HepG2 (cell line): Measurements from ENCODE around the gene PGS1. TPM values are rescaled to one million over a fixed set of nuclear protein-coding genes. Genes with fewer than 3 reads are reported as not detected.

Source experiments
- HES4 ChIP-seq: sonication (generic); formaldehyde crosslinking; IDR thresholded peaks from 2 replicates; pipeline ENCODE4 v1.9.0; 2021; ENCODE audit warnings: mild to moderate bottlenecking, missing genetic modification reagents, borderline replicate concordance
- NBN ChIP-seq: fragments of 450-650 bp; conservative IDR thresholded peaks from 2 replicates; pipeline ENCODE4 v1.6.1; 2017
- NONO ChIP-seq, 2 experiments: fragments of 450-650 bp in 1 of 2; sonication (generic) in 1 of 2; formaldehyde crosslinking in 1 of 2; IDR thresholded peaks in 1 of 2; conservative IDR thresholded peaks in 1 of 2; 2 replicates each; pipeline versions ENCODE4 v1.6.1 to v1.8.0; 2017 to 2022; ENCODE audit warnings: mild to moderate bottlenecking in 1 of 2, missing genetic modification reagents in 1 of 2, moderate library complexity in 1 of 2
- NPAS2 ChIP-seq: sonication (generic); formaldehyde crosslinking; IDR thresholded peaks from 2 replicates; pipeline ENCODE4 v1.8.0; 2022; ENCODE audit warnings: mild to moderate bottlenecking, missing genetic modification reagents, borderline replicate concordance
- NR3C1 ChIP-seq: sonication (generic); formaldehyde crosslinking; IDR thresholded peaks from 2 replicates; pipeline ENCODE4 v1.4.0; 2020; ENCODE audit warnings: missing genetic modification reagents
- PAXIP1 ChIP-seq: sonication (generic); formaldehyde crosslinking; conservative IDR thresholded peaks from 2 replicates; pipeline ENCODE4 v1.4.0; 2020; ENCODE audit warnings: mild to moderate bottlenecking, missing genetic modification reagents, moderate library complexity
- PITX1 ChIP-seq: sonication (generic); formaldehyde crosslinking; IDR thresholded peaks from 2 replicates; pipeline ENCODE4 v1.5.1; 2020; ENCODE audit warnings: mild to moderate bottlenecking, missing genetic modification reagents
- SRY ChIP-seq: sonication (generic); formaldehyde crosslinking; IDR thresholded peaks from 2 replicates; pipeline ENCODE4 v1.8.0; 2022; ENCODE audit warnings: mild to moderate bottlenecking, missing genetic modification reagents
- TAF1 ChIP-seq: sonication (generic); formaldehyde crosslinking; IDR thresholded peaks from 2 replicates; pipeline ENCODE4 v1.4.0; 2020; ENCODE audit warnings: missing genetic modification reagents
- XRCC5 ChIP-seq: fragments of 200-400 bp; formaldehyde crosslinking; optimal IDR thresholded peaks from 2 replicates; pipeline ENCODE3; 2017; ENCODE audit warnings: mild to moderate bottlenecking, low read length
- ZBTB1 ChIP-seq: sonication (generic); formaldehyde crosslinking; IDR thresholded peaks from 2 replicates; pipeline ENCODE4 v1.4.0; 2020; ENCODE audit warnings: missing genetic modification reagents, borderline replicate concordance
- ZFP41 ChIP-seq: sonication (generic); formaldehyde crosslinking; IDR thresholded peaks from 2 replicates; pipeline ENCODE4 v1.4.0; 2020; ENCODE audit warnings: mild to moderate bottlenecking, missing genetic modification reagents, borderline replicate concordance
- ZFP82 ChIP-seq: sonication (generic); formaldehyde crosslinking; IDR thresholded peaks from 2 replicates; pipeline ENCODE4 v1.5.1; 2020; ENCODE audit warnings: mild to moderate bottlenecking, missing genetic modification reagents, borderline replicate concordance
- ZFP91 ChIP-seq: sonication (generic); formaldehyde crosslinking; IDR thresholded peaks from 2 replicates; pipeline ENCODE4 v1.9.0; 2022; ENCODE audit warnings: missing genetic modification reagents, mild to moderate bottlenecking, borderline replicate concordance
- ZNF121 ChIP-seq: sonication (generic); formaldehyde crosslinking; IDR thresholded peaks from 2 replicates; pipeline ENCODE4 v1.5.0; 2020; ENCODE audit warnings: mild to moderate bottlenecking, missing genetic modification reagents
- ZNF354B ChIP-seq: sonication (generic); formaldehyde crosslinking; IDR thresholded peaks from 2 replicates; pipeline ENCODE4 v1.8.0; 2022; ENCODE audit warnings: mild to moderate bottlenecking, missing genetic modification reagents
- ZNF724P ChIP-seq: sonication (generic); formaldehyde crosslinking; IDR thresholded peaks from 2 replicates; pipeline ENCODE4 v1.8.0; 2022; ENCODE audit warnings: missing genetic modification reagents, borderline replicate concordance
- ZSCAN22 ChIP-seq: sonication (generic); formaldehyde crosslinking; IDR thresholded peaks from 2 replicates; pipeline ENCODE4 v1.4.0; 2020; ENCODE audit warnings: mild to moderate bottlenecking, missing genetic modification reagents
- polyA plus RNA-seq, 8 experiments: library from polyadenylated mRNA; depleted of rRNA in 3 of 8; stranded (reverse) in 7 of 8; unstranded in 1 of 8; fragments of >200 nt; fragmentation: Illumina TruSeq in 4 of 8; extraction: Trizol in 4 of 8; gene quantifications; 2 replicates each; pipeline versions ENCODE4 v1.2.1 to v1.2.3, GENCODE V29; 2011 to 2016; ENCODE audit warnings: low read depth in 4 of 8, missing spikeins in 1 of 8, mixed read lengths in 1 of 8; ENCODE audit not compliant: insufficient read depth in 1 of 8
- total RNA-seq, 5 experiments: library from RNA; depleted of rRNA; stranded (reverse); fragments of >200 nt; fragmentation: Illumina TruSeq; extraction: Trizol; gene quantifications; 2 replicates each; pipeline ENCODE4 v1.2.3, GENCODE V29; 2016; ENCODE audit warnings: low read depth in 1 of 5
- TF ChIP-seq, protein P1 (sequence below): IDR thresholded peaks from 2 replicates; pipeline ENCODE4 v1.6.1; 2016
- TF ChIP-seq, protein P2 (sequence below): sonication (generic); formaldehyde crosslinking; IDR thresholded peaks from 2 replicates; pipeline ENCODE4 v1.5.1; 2020; ENCODE audit warnings: mild to moderate bottlenecking, missing genetic modification reagents, moderate library complexity

Gene PGS1
- total and polyA plus RNA-seq, 2 of the 13 experiments (the other 11 are each of a cell fraction or from before 2014, with no cell fraction given): 25.9 to 31.5 TPM

DNA sequence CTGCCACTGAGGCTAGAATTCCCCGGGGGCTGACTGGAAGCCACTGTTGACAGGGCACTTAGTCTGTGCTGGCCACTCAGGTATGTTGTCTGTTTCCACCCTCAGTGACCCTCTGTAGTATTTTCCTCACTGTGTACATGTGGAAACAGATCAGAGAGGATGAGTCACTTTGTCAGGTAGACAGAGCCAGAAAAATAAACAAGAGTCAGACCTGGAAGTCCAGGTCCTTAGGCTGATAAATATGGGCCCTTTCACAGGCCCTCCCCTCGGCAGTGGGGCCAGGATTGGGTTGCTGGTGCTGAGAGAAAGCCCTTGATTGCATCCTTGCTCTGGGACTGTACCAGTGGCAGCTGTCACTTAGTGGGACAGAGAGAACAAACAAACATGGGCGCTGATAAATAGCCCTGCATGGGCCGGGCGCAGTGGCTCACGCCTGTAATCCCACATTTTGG, 21.3 kb downstream of the PGS1 start (continued):
- TF ChIP-seq NONO (IDR thresholded peaks at IDR 0.05) (no peak), NONO (CRISPR knock-in tag; conservative IDR thresholded peaks at IDR 0.05) (no peak), ZFP41 (no peak), NPAS2 (CRISPR knock-in tag) (no peak), XRCC5 (no peak), PAXIP1 (peak; percentile 89), ZNF354B (CRISPR knock-in tag) (no peak), TAF1 (CRISPR knock-in tag) (no peak), SRY (CRISPR knock-in tag) (no peak), ZFP82 (CRISPR knock-in tag) (no peak), ZSCAN22 (CRISPR knock-in tag) (no peak), ZFP91 (CRISPR knock-in tag) (no peak), ZNF121 (CRISPR knock-in tag) (peak; percentile 48; the same call in 1 of the 2 replicates), ZNF724P (CRISPR knock-in tag) (no peak), NBN (no peak), NR3C1 (no peak), ZBTB1 (CRISPR knock-in tag) (no peak), PITX1 (CRISPR knock-in tag) (no peak), HES4 (CRISPR knock-in tag) (no peak)
- TF ChIP-seq, protein P1, sequence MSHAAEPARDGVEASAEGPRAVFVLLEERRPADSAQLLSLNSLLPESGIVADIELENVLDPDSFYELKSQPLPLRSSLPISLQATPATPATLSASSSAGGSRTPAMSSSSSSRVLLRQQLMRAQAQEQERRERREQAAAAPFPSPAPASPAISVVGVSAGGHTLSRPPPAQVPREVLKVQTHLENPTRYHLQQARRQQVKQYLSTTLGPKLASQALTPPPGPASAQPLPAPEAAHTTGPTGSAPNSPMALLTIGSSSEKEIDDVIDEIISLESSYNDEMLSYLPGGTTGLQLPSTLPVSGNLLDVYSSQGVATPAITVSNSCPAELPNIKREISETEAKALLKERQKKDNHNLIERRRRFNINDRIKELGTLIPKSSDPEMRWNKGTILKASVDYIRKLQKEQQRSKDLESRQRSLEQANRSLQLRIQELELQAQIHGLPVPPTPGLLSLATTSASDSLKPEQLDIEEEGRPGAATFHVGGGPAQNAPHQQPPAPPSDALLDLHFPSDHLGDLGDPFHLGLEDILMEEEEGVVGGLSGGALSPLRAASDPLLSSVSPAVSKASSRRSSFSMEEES (CRISPR knock-in tag): no peak; the same call in 1 of the 2 replicates
- TF ChIP-seq, protein P2, sequence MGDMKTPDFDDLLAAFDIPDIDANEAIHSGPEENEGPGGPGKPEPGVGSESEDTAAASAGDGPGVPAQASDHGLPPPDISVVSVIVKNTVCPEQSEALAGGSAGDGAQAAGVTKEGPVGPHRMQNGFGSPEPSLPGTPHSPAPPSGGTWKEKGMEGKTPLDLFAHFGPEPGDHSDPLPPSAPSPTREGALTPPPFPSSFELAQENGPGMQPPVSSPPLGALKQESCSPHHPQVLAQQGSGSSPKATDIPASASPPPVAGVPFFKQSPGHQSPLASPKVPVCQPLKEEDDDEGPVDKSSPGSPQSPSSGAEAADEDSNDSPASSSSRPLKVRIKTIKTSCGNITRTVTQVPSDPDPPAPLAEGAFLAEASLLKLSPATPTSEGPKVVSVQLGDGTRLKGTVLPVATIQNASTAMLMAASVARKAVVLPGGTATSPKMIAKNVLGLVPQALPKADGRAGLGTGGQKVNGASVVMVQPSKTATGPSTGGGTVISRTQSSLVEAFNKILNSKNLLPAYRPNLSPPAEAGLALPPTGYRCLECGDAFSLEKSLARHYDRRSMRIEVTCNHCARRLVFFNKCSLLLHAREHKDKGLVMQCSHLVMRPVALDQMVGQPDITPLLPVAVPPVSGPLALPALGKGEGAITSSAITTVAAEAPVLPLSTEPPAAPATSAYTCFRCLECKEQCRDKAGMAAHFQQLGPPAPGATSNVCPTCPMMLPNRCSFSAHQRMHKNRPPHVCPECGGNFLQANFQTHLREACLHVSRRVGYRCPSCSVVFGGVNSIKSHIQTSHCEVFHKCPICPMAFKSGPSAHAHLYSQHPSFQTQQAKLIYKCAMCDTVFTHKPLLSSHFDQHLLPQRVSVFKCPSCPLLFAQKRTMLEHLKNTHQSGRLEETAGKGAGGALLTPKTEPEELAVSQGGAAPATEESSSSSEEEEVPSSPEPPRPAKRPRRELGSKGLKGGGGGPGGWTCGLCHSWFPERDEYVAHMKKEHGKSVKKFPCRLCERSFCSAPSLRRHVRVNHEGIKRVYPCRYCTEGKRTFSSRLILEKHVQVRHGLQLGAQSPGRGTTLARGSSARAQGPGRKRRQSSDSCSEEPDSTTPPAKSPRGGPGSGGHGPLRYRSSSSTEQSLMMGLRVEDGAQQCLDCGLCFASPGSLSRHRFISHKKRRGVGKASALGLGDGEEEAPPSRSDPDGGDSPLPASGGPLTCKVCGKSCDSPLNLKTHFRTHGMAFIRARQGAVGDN (CRISPR knock-in tag): peak; percentile 45
